DOHH2 (cell line): Measurements from ENCODE around the gene DEDD2.
A peak's percentile ranks its signal among the peaks of the same experiment; 100 is the strongest.

Source experiments
- H3F3A ChIP-seq: fragments of 200-600 bp; sonication (generic), shearing (Covaris generic); 2 replicates; pipeline ENCODE4 v1.6.0; 2016; ENCODE audit warnings: antibody characterized with exemption, mild to moderate bottlenecking; ENCODE audit not compliant: control insufficient read depth, insufficient read depth
- H3K27ac ChIP-seq: fragments of 200-600 bp; sonication (generic); 2 replicates; pipeline ENCODE4 v1.5.1; 2014; ENCODE audit warnings: low read depth, mild to moderate bottlenecking, low read length, moderate library complexity
- H3K27me3 ChIP-seq: fragments of 200-600 bp; sonication (generic); 2 replicates; pipeline ENCODE4 v1.6.1; 2014; ENCODE audit warnings: mild to moderate bottlenecking, low read length, mixed read lengths; ENCODE audit not compliant: control insufficient read depth
- H3K36me3 ChIP-seq: fragments of 200-600 bp; sonication (generic); 2 replicates; pipeline ENCODE4 v1.6.1; 2014; ENCODE audit warnings: mild to moderate bottlenecking, low read length, moderate library complexity, mixed read lengths; ENCODE audit not compliant: control insufficient read depth
- H3K4me1 ChIP-seq: fragments of 200-600 bp; sonication (generic); 2 replicates; pipeline ENCODE4 v1.6.1; 2014; ENCODE audit warnings: mild to moderate bottlenecking, low read length, mixed read lengths; ENCODE audit not compliant: control insufficient read depth
- H3K4me2 ChIP-seq: fragments of 200-600 bp; sonication (generic); 2 replicates; pipeline ENCODE4 v1.6.0; 2014; ENCODE audit warnings: mild to moderate bottlenecking, low read length, moderate library complexity
- H3K4me3 ChIP-seq: fragments of 200-600 bp; sonication (generic); 2 replicates; pipeline ENCODE4 v1.5.1; 2014; ENCODE audit warnings: mild to moderate bottlenecking, low read length, mixed read lengths
- H3K79me2 ChIP-seq: fragments of 200-600 bp; sonication (generic); 2 replicates; pipeline ENCODE4 v1.6.1; 2014; ENCODE audit warnings: mild to moderate bottlenecking, low read length, mixed read lengths; ENCODE audit not compliant: control insufficient read depth
- H3K9me2 ChIP-seq: fragments of 200-600 bp; sonication (generic); replicated peaks from 2 replicates; pipeline ENCODE4 v1.6.1; 2014; ENCODE audit warnings: mild to moderate bottlenecking, low read length, mixed read lengths; ENCODE audit not compliant: control insufficient read depth
- H3K9me3 ChIP-seq: fragments of 200-600 bp; sonication (generic); 2 replicates; pipeline ENCODE4 v1.6.1; 2014; ENCODE audit warnings: antibody characterized with exemption, low read length, mixed read lengths; ENCODE audit not compliant: control insufficient read depth, insufficient read depth
- H4K20me1 ChIP-seq: fragments of 200-600 bp; sonication (generic); 2 replicates; pipeline ENCODE4 v1.6.0; 2014; ENCODE audit warnings: low read depth, mild to moderate bottlenecking, antibody characterized with exemption, low read length, moderate library complexity; ENCODE audit not compliant: control insufficient read depth, insufficient read depth
- CTCF ChIP-seq: fragments of 200-600 bp; sonication (generic); IDR thresholded peaks from one replicate; pipeline ENCODE4 v1.5.1; 2014; ENCODE audit warnings: antibody characterized with exemption, mild to moderate bottlenecking, low read depth, low read length; ENCODE audit not compliant: poor library complexity, severe bottlenecking
- EZH2phosphoT487 ChIP-seq: fragments of 200-600 bp; sonication (generic); IDR thresholded peaks from 2 replicates; pipeline ENCODE4 v1.6.1; 2017; ENCODE audit warnings: borderline replicate concordance, mild to moderate bottlenecking, antibody characterized with exemption, low read length, moderate library complexity, mixed read lengths

The DEDD2 gene

GRCh38 chr19:42185277-42185676, 32.2 kb downstream of the DEDD2 start:
- Histone ChIP-seq H3K4me3 (no peak overlapping the region), H3K79me2 (no peaks in the 10 kb centered on the region), H3K9me3 (no peaks in the 10 kb centered on the region), H3K4me2 (peak overlapping the region; percentile 9; the same call in 1 of the 2 replicates), H3K4me1 (peaks cover 37% of the 10 kb centered on the region), H3K27me3 (no peaks in the 10 kb centered on the region), H3K9me2 (no peaks in the 10 kb centered on the region), H3K27ac (no peak overlapping the region), H4K20me1 (no peaks in the 10 kb centered on the region), H3F3A (no peaks in the 10 kb centered on the region), H3K36me3 (no peaks in the 10 kb centered on the region)
- TF ChIP-seq EZH2phosphoT487 (no peak), CTCF (no peak)

GRCh38 chr19:42184401-42184861, 33.0 kb downstream of the DEDD2 start:
- Histone ChIP-seq H3K79me2 (no peaks in the 10 kb centered on the region), H3K27me3 (peaks cover 5% of the 10 kb centered on the region), H3F3A (no peaks in the 10 kb centered on the region), H3K36me3 (no peaks in the 10 kb centered on the region), H3K9me3 (no peaks in the 10 kb centered on the region), H4K20me1 (no peaks in the 10 kb centered on the region), H3K27ac (no peak overlapping the region), H3K9me2 (no peaks in the 10 kb centered on the region), H3K4me3 (no peak overlapping the region), H3K4me1 (peaks cover 39% of the 10 kb centered on the region), H3K4me2 (no peak overlapping the region)
- no peak for TF ChIP-seq EZH2phosphoT487
- TF ChIP-seq CTCF = peak; percentile 94

GRCh38 chr19:42178791-42179674, 38.4 kb downstream of the DEDD2 start:
- no peaks in the 10 kb centered on the region for H4K20me1 ChIP-seq
- no peaks in the 10 kb centered on the region for H3K79me2 ChIP-seq
- H3K9me3 ChIP-seq = no peaks in the 10 kb centered on the region
- H3F3A ChIP-seq = peaks cover 10% of the 10 kb centered on the region
- H3K27me3 ChIP-seq = peaks cover 45% of the 10 kb centered on the region
- no peak for TF ChIP-seq EZH2phosphoT487
- TF ChIP-seq CTCF = peak; percentile 84
- H3K9me2 ChIP-seq = no peaks in the 10 kb centered on the region
- no peak overlapping the region for H3K4me3 ChIP-seq
- H3K36me3 ChIP-seq = no peaks in the 10 kb centered on the region
- peaks cover 53% of the 10 kb centered on the region for H3K4me1 ChIP-seq
- no peak overlapping the region for H3K27ac ChIP-seq
- no peak overlapping the region for H3K4me2 ChIP-seq
